T-helper 1 cell treated with Interleukin-12 subunit alpha and Interleukin-12 subunit beta and Interleukin-4 antibody, amounts not matched to agents 30 ng/mL and 1 ng/mL, for 36 hours (primary cell): ENCODE results near the gene PLEKHB1. TPM values are rescaled to one million over a fixed set of nuclear protein-coding genes. Genes with fewer than 3 reads are reported as not detected.

ENCODE experiments used
- intact Hi-C: fragments of 100-400 bp; cut with micrococcal nuclease; formaldehyde crosslinking; loops from one replicate; pipeline ENCODE4 v1.15.1; 2024
- total RNA-seq: library from RNA; stranded (reverse); gene quantifications from 2 replicates; pipeline ENCODE4 v1.2.3, GENCODE V29; 2022

PLEKHB1 gene
- 3.8 and 4.7 TPM in 2 replicates for total RNA-seq

- intact Hi-C loops, result no loop called here
Observed at GRCh38 chr11:73645972-73646631, at the start of gene PLEKHB1. Gene PLEKHB1 (plus strand): TSS chr11:73646581. CDS start chr11:73646609, 28 bp downstream.

GRCh38 chr11:73597336-73597955 lies 48.9 kb upstream of the PLEKHB1 start:
- intact Hi-C loops, result loop anchor here (1.0 to 5.0 kb wide), 5 partner anchors 32 to 780 kb away; no protein-coding TSS in a partner anchor

- intact Hi-C loops, result loop anchor here (1.0 to 5.0 kb wide), 22 partner anchors 20 to 1495 kb away; partner anchors contain the start of genes ANAPC15, C2CD3, FCHSD2 and LAMTOR1
Observed at GRCh38 chr11:73597956-73598718, 48.2 kb upstream of the PLEKHB1 start, which contains the start of gene FAM168A. Gene FAM168A (minus strand): TSS chr11:73598112. CDS start chr11:73468474, 129,638 bp downstream.

GRCh38 chr11:73598719-73599379 lies 47.5 kb upstream of the PLEKHB1 start:
- intact Hi-C loops, result loop anchor here (1.0 to 5.0 kb wide), 21 partner anchors 21 to 1496 kb away; partner anchors contain the start of genes ANAPC15, C2CD3, FCHSD2 and LAMTOR1

- intact Hi-C loops, result no loop called here
Observed at GRCh38 chr11:73612601-73613140, 33.7 kb upstream of the PLEKHB1 start.

- intact Hi-C loops, result no loop called here
Observed at GRCh38 chr11:73614591-73614990, 31.8 kb upstream of the PLEKHB1 start.

- intact Hi-C loops, result no loop called here
Observed at GRCh38 chr11:73622926-73623593, 23.3 kb upstream of the PLEKHB1 start.

- intact Hi-C loops, result no loop called here
Observed at GRCh38 chr11:73623686-73624085, 22.7 kb upstream of the PLEKHB1 start.

GRCh38 chr11:73625696-73626318 lies 20.6 kb upstream of the PLEKHB1 start:
- intact Hi-C loops, result loop anchor here (1.0 kb wide), 3 partner anchors 28 to 305 kb away; partner anchors contain the start of gene FAM168A

GRCh38 chr11:73629907-73630306 lies 16.5 kb upstream of the PLEKHB1 start:
- intact Hi-C loops, result no loop called here

GRCh38 chr11:73632996-73633395 lies 13.4 kb upstream of the PLEKHB1 start:
- intact Hi-C loops, result no loop called here

GRCh38 chr11:73633999-73634398 lies 12.4 kb upstream of the PLEKHB1 start:
- intact Hi-C loops, result no loop called here

- intact Hi-C loops, result no loop called here
Observed at GRCh38 chr11:73635721-73636120, 10.7 kb upstream of the PLEKHB1 start.

GRCh38 chr11:73636249-73636648 lies 10.1 kb upstream of the PLEKHB1 start:
- intact Hi-C loops, result no loop called here

- intact Hi-C loops, result no loop called here
Observed at GRCh38 chr11:73637012-73637411, 9.4 kb upstream of the PLEKHB1 start.

GRCh38 chr11:73640592-73640991 lies 5.8 kb upstream of the PLEKHB1 start:
- intact Hi-C loops, result no loop called here

- intact Hi-C loops, result no loop called here
Observed at GRCh38 chr11:73641668-73642067, 4.7 kb upstream of the PLEKHB1 start.

- intact Hi-C loops, result no loop called here
Observed at GRCh38 chr11:73645121-73645969, 1.0 kb upstream of the PLEKHB1 start.
